GM12878 (cell line): ENCODE measurements around the gene CREG2. TPM values are rescaled to one million over a fixed set of nuclear protein-coding genes. Genes with fewer than 3 reads are reported as not detected.

Source experiments
- ATAC-seq: fragments of 200-7000 bp; cut with Tn5 transposase; 3 replicates; pipeline ENCODE4 v1.9.1; 2020; ENCODE audit warnings: mild to moderate bottlenecking, moderate library complexity
- BruUV-seq: library from RNA; stranded (reverse); fragments of 400-500 nt; replicated peaks from 2 replicates; lab custom pipeline; 2021; lab: Mats Ljungman, UMichigan
- CTCF ChIA-PET: fragments of 300-600 bp; sonication (Branson Sonifier 250); formaldehyde crosslinking; extraction: SDS; loops from one replicate; lab custom pipeline; 2021; ENCODE audit warnings: inconsistent platforms; lab: Yijun Ruan, JAX
- POLR2A ChIA-PET: fragments of 350-600 bp; formaldehyde crosslinking; extraction: SDS; loops from one replicate; lab custom pipeline; 2021; ENCODE audit warnings: inconsistent platforms; lab: Charles Lee
- RAD21 ChIA-PET: fragments of 300-600 bp; sonication (Branson Sonifier 250); formaldehyde crosslinking; loops from one replicate; lab custom pipeline; 2023; ENCODE audit warnings: antibody characterized with exemption; ENCODE audit not compliant: unreplicated experiment; lab: Charles Lee
- SMC1A ChIA-PET: fragments of 300-600 bp; sonication (Branson Sonifier 250); formaldehyde crosslinking; loops from one replicate; lab custom pipeline; 2023; ENCODE audit not compliant: unreplicated experiment, uncharacterized antibody; lab: Charles Lee
- DNase-seq: peaks from one replicate; pipeline ENCODE4 v3.0.0-alpha.2; 2011; ENCODE audit warnings: low read depth, low spot score
- FAIRE-seq: peaks from 3 replicates; lab custom pipeline; 2011; peaks lifted over from hg19 to GRCh38; lab: Jason Lieb, UNC
- H2AFZ ChIP-seq: 2 replicates; pipeline ENCODE4 v1.6.0; 2011; ENCODE audit warnings: low read depth, low read length, control low read depth; ENCODE audit not compliant: control insufficient read depth
- H3K27ac ChIP-seq: 2 replicates; pipeline ENCODE4 v1.5.1; 2011; ENCODE audit warnings: control low read depth; ENCODE audit not compliant: control insufficient read depth, insufficient read depth
- H3K27me3 ChIP-seq, 2 experiments: replicated peaks in 1 of 2; 2 replicates each; pipeline versions ENCODE4 v1.6.0 to v1.6.1; 2011; ENCODE audit warnings: low read length in 1 of 2; ENCODE audit not compliant: control insufficient read depth in 2 of 2, insufficient read depth in 2 of 2
- H3K36me3 ChIP-seq, 2 experiments: 2 replicates each; pipeline ENCODE4 v1.5.1; 2011; ENCODE audit warnings: low read length in 1 of 2; ENCODE audit not compliant: control insufficient read depth in 2 of 2, insufficient read depth in 2 of 2
- H3K4me1 ChIP-seq: 2 replicates; pipeline ENCODE4 v1.6.1; 2011; ENCODE audit warnings: mild to moderate bottlenecking, low read length, moderate library complexity, mixed read lengths; ENCODE audit not compliant: control insufficient read depth, insufficient read depth
- H3K4me2 ChIP-seq: 2 replicates; pipeline ENCODE4 v1.6.0; 2011; ENCODE audit warnings: control low read depth; ENCODE audit not compliant: control insufficient read depth, insufficient read depth
- H3K4me3 ChIP-seq: fragments of 200-600 bp; sonication (generic); 2 replicates; pipeline ENCODE4 v1.5.1; 2016
- H3K79me2 ChIP-seq: 2 replicates; pipeline ENCODE4 v1.6.0; 2011; ENCODE audit warnings: low read length; ENCODE audit not compliant: control insufficient read depth, insufficient read depth
- H3K9ac ChIP-seq: 2 replicates; pipeline ENCODE4 v1.8.0; 2011; ENCODE audit warnings: low read length, control low read depth, mixed read lengths; ENCODE audit not compliant: control insufficient read depth, insufficient read depth
- H3K9me3 ChIP-seq: replicated peaks from 3 replicates; pipeline ENCODE4 v1.5.1; 2011; ENCODE audit warnings: mild to moderate bottlenecking, low read length; ENCODE audit not compliant: control insufficient read depth, insufficient read depth
- H4K20me1 ChIP-seq: 2 replicates; pipeline ENCODE4 v1.6.0; 2011; ENCODE audit not compliant: control insufficient read depth, insufficient read depth
- BACH1 ChIP-seq: fragments of 450-650 bp; IDR thresholded peaks from 2 replicates; pipeline ENCODE4 v1.6.1; 2017; ENCODE audit warnings: mild to moderate bottlenecking, borderline replicate concordance
- HDGF ChIP-seq: fragments of 450-650 bp; IDR thresholded peaks from 2 replicates; pipeline ENCODE4 v1.6.1; 2016; ENCODE audit warnings: antibody characterized with exemption
- KLF5 ChIP-seq: fragments of 450-650 bp; IDR thresholded peaks from 2 replicates; pipeline ENCODE4 v1.6.1; 2014; ENCODE audit warnings: mild to moderate bottlenecking; ENCODE audit not compliant: partially characterized antibody
- SIX5 ChIP-seq: IDR thresholded peaks from 2 replicates; pipeline ENCODE4 v1.6.1; 2011; ENCODE audit warnings: mild to moderate bottlenecking, low read depth, low read length, moderate library complexity; ENCODE audit not compliant: severe bottlenecking
- SRF ChIP-seq, 2 experiments: IDR thresholded peaks; 2 replicates each; pipeline ENCODE4 v1.6.1; 2011; ENCODE audit warnings: low read depth in 2 of 2, low read length in 2 of 2, mild to moderate bottlenecking in 1 of 2, moderate library complexity in 1 of 2
- SUZ12 ChIP-seq: fragments of 200-600 bp; sonication (generic); IDR thresholded peaks from one replicate; pipeline ENCODE4 v1.6.1; 2018; ENCODE audit warnings: antibody characterized with exemption, mild to moderate bottlenecking; ENCODE audit not compliant: unreplicated experiment
- WGBS: methylation state at CpG from one replicate; pipeline ENCODE4 v1.1.6; 2016; ENCODE audit warnings: low lambda C conversion rate; ENCODE audit not compliant: insufficient replicate concordance, insufficient coverage; ENCODE audit errors: missing lambda C conversion rate; 5-methylcytosine and 5-hydroxymethylcytosine counted together
- in situ Hi-C: fragments of 300-500 bp; cut with MboI; formaldehyde crosslinking; loops from 9 replicates; pipeline ENCODE4 v1.14.3; 2018; ENCODE audit warnings: mixed read lengths
- intact Hi-C: fragments of 100-400 bp; cut with micrococcal nuclease; formaldehyde crosslinking; loops from one replicate; pipeline ENCODE4 v1.14.2; 2022; ENCODE audit not compliant: unreplicated experiment
- polyA plus RNA-seq, 11 experiments: library from polyadenylated mRNA; depleted of rRNA in 4 of 11; unstranded in 6 of 11; stranded (reverse) in 5 of 11; fragments of >200 nt; fragmentation: Nextera tagmentation in 4 of 11; fragmentation: Illumina TruSeq in 1 of 11; extraction: Ambion mirVana in 4 of 11; extraction: Trizol in 1 of 11; gene quantifications; 1 replicate in 1 of 11; 2 replicates in 10 of 11; pipeline versions ENCODE4 v1.2.1 to v1.2.3, GENCODE V29; 2011 to 2016; ENCODE audit warnings: inconsistent platforms in 2 of 11, missing spikeins in 2 of 11, low read depth in 1 of 11
- total RNA-seq, 4 experiments: library from RNA; depleted of rRNA in 3 of 4; stranded (reverse); fragments of >200 nt in 3 of 4; fragmentation: Illumina TruSeq in 1 of 4; extraction: Trizol in 1 of 4; gene quantifications; 2 replicates each; pipeline versions ENCODE4 v1.2.1 to v1.2.3, GENCODE V29; 2013 to 2021
- TF ChIP-seq, protein P1 (sequence below): IDR thresholded peaks from 2 replicates; pipeline ENCODE4 v1.6.1; 2012; ENCODE audit warnings: low read depth, low read length, improper control_type of control experiment
- TF ChIP-seq, protein P2 (sequence below): fragments of 450-650 bp; formaldehyde crosslinking; IDR thresholded peaks from 2 replicates; pipeline ENCODE4 v1.4.0; 2022; ENCODE audit warnings: mild to moderate bottlenecking, moderate library complexity

CREG2 gene
- total and polyA plus RNA-seq, 10 of the 15 experiments (the other 5 are each of a cell fraction or from before 2014, with no cell fraction given): not detected

DNA sequence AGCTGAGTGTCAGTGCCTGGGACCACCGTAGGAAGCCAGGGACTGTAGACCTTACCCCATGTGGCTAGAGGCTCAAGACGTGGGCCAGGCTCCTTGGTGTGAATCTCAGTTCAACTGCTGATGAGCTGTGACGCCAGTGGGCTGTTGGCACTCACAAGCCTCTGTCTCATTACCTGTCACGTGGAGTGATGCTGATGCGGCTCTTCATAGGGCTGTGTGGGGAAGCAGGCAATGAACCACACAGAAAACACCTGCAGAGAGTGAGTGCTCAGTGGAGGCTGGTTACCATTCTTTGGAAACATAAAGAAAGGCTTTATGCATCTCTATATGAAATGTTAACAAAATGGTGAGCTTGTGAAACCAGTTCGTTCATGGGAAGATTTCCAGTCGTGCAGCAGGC, 36.1 kb downstream of the CREG2 start:
- H2AFZ ChIP-seq: no peak overlapping the region
- ChIA-PET SMC1A (interaction anchor here (1.2 kb wide), 1 partner anchor 10 kb away, joined by 3 read pairs; no protein-coding TSS in a partner anchor), RAD21 (no interaction called here), CTCF (interaction anchor here (2.5 kb wide), 1 partner anchor 9 kb away, joined by 11 read pairs; no protein-coding TSS in a partner anchor), POLR2A (no interaction called here)
- no peak for FAIRE-seq
- no peak overlapping the region for H3K27ac ChIP-seq
- TF ChIP-seq SUZ12 (no peak), HDGF (no peak), KLF5 (no peak), BACH1 (no peak), SRF (IDR thresholded peaks at IDR 0.05; ENCODE audit: low read depth in 2 of 2, low read length in 2 of 2) (no peak), SIX5 (no peak)
- TF ChIP-seq, protein P1, sequence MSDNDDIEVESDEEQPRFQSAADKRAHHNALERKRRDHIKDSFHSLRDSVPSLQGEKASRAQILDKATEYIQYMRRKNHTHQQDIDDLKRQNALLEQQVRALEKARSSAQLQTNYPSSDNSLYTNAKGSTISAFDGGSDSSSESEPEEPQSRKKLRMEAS: no peak
- TF ChIP-seq, protein P2, sequence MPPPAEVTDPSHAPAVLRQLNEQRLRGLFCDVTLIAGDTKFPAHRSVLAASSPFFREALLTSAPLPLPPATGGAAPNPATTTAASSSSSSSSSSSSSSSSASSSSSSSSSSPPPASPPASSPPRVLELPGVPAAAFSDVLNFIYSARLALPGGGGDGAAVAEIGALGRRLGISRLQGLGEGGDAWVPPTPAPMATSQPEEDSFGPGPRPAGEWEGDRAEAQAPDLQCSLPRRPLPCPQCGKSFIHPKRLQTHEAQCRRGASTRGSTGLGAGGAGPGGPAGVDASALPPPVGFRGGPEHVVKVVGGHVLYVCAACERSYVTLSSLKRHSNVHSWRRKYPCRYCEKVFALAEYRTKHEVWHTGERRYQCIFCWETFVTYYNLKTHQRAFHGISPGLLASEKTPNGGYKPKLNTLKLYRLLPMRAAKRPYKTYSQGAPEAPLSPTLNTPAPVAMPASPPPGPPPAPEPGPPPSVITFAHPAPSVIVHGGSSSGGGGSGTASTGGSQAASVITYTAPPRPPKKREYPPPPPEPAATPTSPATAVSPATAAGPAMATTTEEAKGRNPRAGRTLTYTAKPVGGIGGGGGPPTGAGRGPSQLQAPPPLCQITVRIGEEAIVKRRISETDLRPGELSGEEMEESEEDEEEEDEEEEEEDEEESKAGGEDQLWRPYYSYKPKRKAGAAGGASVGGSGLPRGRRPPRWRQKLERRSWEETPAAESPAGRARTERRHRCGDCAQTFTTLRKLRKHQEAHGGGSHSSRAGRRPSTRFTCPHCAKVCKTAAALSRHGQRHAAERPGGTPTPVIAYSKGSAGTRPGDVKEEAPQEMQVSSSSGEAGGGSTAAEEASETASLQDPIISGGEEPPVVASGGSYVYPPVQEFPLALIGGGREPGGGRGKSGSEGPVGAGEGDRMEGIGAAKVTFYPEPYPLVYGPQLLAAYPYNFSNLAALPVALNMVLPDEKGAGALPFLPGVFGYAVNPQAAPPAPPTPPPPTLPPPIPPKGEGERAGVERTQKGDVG (CRISPR knock-in tag): no peak
- intact Hi-C loops: loop anchor here (5.0 kb wide), 1 partner anchor 51 kb away; no protein-coding TSS in a partner anchor
- no peak for ATAC-seq
- BruUV-seq: no TSS peak
- no peaks in the 10 kb centered on the region for H3K4me1 ChIP-seq
- WGBS: 35% methylated on average over 7 of the region's 7 CpGs
- H3K4me3 ChIP-seq: no peak overlapping the region
- H3K27me3 ChIP-seq: no peaks in the 10 kb centered on the region; a peak in 2 of 4 replicates
- in situ Hi-C loops: no loop called here
- H3K9me3 ChIP-seq: no peaks in the 10 kb centered on the region
- no peaks in the 10 kb centered on the region for H3K79me2 ChIP-seq
- DNase-seq: no peak
- H3K4me2 ChIP-seq: no peak overlapping the region
- H3K36me3 ChIP-seq: no peaks in the 10 kb centered on the region
- H3K9ac ChIP-seq: no peak overlapping the region
- no peaks in the 10 kb centered on the region for H4K20me1 ChIP-seq
